GM19193 (cell line): ENCODE measurements around the gene MRPS30.

Experiments
- POLR2A ChIP-seq: IDR thresholded peaks from 4 replicates; pipeline ENCODE4 v1.6.1; 2011; ENCODE audit not compliant: insufficient read depth, insufficient read length; ENCODE audit errors: extremely low read depth

Gene MRPS30

DNA sequence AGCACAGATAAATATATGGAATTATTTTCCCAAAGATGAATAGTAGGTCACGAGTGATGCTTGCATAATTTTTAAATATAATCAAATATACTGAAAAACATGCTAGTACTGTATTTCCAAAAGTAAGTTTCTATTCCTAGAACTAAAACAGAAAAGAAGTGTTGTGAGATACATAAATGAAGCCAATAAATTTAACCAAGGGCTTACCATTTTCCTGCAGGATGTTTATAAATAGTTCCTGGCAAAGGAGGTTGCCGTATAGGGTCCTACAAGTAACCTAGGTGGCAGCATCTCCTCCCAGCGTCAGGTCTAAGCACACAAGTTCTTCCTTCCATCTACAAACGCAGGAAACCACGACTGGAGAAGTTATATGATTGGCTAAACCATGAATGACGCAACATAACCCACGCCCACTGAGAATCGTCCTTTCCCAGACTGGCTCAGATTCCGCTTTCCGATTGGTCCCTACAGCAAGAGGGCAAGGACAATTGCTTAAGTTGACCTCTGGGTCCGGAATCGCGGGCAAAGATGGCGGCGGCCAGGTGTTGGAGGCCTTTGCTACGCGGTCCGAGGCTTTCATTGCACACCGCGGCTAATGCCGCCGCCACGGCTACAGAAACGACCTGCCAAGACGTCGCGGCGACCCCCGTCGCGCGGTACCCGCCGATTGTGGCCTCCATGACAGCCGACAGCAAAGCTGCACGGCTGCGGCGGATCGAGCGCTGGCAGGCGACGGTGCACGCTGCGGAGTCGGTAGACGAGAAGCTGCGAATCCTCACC is at the start of gene MRPS30:
MRPS30 (plus strand) TSS at position 513 of the 780 bp plus-strand sequence; CDS start at position 529, 16 bp downstream.
- peak; percentile 89 for TF ChIP-seq POLR2A

DNA sequence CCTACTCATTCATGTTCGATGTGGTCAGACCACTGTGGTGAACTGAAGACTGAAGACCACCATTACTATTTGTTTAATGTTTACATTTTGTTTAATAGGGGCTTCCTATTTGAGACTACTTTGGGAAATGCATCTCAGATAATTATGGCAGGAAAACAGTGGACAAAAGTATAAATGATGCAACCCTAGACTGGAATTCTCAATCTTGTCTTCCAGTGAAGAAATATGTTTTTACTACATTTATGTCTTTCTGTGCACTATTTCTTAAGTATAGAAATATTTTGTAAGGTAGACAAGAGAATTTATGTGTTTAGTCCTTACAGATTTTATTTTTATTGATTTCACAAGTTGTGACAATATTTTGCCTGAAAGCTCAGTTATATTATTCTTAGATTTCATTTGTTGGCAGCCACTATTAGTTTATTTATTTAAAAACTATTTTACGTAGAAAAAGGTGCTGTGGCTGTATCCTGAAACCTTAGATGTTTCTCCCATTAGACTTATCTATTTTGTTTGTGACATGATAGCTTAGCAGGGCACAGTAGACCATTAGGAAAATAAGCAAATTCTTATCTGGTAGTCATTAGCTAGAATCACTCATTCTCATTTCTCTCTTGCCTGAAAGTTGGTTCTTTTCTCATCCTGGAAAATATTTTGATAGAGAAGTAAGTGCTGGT is 39.4 kb upstream of the MRPS30 start:
- TF ChIP-seq POLR2A = no peak

GRCh38 chr5:44769877-44770209 is 38.9 kb upstream of the MRPS30 start:
- no peak for TF ChIP-seq POLR2A

- no peak for TF ChIP-seq POLR2A
Observed at GRCh38 chr5:44770780-44771717, 37.7 kb upstream of the MRPS30 start.

DNA sequence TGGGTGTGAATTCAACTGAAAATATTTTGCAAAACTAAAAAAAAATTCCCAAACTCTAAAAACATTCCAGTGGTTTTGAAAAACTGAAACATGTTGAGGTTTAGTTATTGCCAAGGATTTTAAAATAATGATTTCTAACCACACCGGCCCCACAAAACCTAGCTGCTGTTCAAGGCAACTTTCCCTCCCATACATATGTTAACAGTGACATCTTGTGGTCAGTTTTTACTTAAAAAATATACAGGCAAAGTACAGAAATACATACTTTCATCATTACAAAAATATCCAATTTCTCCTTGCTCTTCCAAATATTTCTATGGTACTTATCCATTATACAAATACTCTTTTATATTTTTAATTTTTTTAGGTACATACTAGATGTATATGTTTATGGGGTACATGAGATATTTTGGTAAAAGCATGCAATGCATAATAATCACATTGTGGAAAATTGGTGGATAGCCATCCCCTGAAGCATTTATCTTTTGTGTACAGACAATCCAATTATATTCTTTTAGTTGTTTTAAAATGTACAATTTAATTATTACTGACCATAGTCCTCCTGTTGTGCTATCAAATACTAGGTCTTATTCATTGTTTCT is 34.4 kb upstream of the MRPS30 start:
- no peak for TF ChIP-seq POLR2A

- no peak for TF ChIP-seq POLR2A
Observed at GRCh38 chr5:44779167-44779566, 29.6 kb upstream of the MRPS30 start.

DNA sequence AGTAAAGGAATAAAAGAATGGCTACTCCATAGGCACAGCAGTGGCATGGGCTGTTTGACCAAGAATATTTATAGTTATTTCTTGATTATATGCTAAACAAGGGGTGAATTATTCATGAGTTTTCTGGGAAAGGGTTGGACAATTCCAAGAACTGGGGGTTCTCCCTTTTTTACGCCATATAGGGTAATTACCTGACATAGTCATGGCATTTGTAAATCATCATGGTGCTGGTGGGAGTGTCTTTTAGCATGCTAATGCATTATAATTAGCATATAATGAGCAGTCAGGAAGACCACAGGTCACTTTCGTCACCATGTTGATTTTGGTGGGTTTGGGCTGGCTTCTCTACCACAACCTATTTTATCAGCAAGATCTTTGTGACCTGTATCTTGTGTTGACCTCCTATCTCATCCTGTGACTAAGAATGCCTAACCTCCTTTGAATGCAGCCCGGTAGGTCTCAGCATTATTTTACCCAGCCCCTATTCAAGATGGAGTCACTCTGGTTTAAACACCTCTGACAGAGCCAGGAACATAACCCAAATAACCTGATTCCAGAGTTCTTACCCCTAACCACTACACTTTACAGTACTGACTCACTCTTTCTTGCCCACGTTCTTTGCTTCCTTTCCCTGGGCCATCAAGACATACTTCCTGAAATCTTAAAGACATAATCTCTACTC is 25.0 kb upstream of the MRPS30 start:
- no peak for TF ChIP-seq POLR2A

DNA sequence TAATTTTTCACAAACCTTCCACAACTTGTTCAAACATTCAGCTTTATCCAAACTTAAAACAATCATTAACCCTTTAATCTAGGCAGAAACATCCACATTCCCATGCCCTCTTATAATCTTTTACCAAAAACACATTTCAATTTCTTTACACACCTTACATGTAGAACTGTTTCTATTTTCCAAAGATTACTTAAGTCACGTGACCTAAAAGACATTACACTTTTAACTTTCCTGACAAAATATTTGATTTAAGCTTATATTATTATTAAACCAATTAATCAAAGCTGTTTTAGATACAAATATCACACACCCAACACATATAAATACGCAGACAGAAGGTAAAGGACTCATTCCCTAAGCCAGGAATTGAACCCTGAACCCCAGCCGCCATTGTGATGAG is 21.0 kb upstream of the MRPS30 start:
- TF ChIP-seq POLR2A = no peak

GRCh38 chr5:44794371-44794770 is 14.4 kb upstream of the MRPS30 start:
- no peak for TF ChIP-seq POLR2A

DNA sequence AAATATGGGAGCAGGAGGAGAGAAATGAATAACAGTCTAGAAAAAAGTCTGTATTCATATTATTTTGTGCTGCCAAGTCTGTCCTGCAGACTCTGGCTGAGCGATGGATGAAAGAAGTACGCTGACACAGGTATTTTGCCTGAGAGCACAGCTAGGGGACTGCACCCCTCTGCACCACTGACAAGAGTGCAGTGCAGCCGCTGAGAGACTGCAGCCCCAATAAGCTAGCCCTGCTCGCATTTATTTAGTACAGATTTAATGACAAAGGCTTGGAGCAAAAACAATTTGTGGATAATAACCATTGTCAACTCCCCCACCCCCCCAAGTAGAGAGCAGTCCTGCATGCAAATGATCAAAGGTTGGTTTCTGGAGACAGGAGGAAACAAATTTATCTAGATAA is 13.3 kb upstream of the MRPS30 start:
- TF ChIP-seq POLR2A = no peak

GRCh38 chr5:44797841-44798240 is 10.9 kb upstream of the MRPS30 start:
- TF ChIP-seq POLR2A = no peak

DNA sequence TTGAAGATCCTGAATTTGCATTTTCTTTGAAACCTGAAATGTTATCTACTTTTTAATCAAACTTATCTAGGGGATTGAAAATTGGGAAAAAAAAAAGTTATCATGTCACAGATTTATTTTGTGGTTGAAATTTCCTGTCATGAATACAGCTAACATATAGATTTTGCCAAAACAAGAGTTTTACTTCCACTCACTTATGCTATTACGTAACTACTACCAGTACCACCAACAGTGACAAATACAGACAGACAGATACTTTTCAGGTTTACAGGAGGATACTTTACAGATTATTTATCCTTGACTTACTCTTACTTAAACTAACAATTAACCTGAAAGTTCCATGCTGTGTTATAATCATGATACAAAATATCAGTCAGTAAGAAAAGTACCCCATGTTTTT is 6.8 kb upstream of the MRPS30 start:
- no peak for TF ChIP-seq POLR2A

- TF ChIP-seq POLR2A = no peak
Observed at GRCh38 chr5:44806608-44807007, 2.1 kb upstream of the MRPS30 start.

DNA sequence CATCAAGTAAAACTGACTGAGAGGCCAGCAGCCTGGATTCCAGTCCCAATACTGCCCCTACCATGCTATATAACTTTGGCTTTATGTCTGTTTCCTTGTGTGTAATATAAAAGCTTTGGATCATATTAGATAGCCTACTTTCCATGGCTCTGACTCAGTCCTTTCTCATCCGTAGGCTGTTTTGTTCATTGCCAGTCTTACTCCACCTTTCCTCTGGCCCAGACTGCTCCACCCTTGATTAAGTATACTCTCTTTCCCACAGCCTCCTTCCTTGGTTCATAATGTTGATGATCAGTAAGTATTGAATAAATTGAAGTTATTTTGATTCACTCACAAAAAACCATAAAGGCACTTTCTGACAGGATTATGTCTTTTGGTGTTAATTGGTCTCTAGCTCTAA is 1.5 kb upstream of the MRPS30 start:
- no peak for TF ChIP-seq POLR2A

- no peak for TF ChIP-seq POLR2A
Observed at GRCh38 chr5:44809215-44809955, 638 bp downstream of the MRPS30 start.
